ENCODE measurements around the gene ITFG1. TPM values are rescaled to one million over a fixed set of nuclear protein-coding genes. Genes with fewer than 3 reads are reported as not detected.
"Not testable (repeated sequence)": the region's sequence is repeated elsewhere in the genome, so short reads cannot be mapped to it uniquely, and the experiment has no call there.

Gene ITFG1
- polyA plus RNA-seq, 1 donor, result 56.4 TPM

DNA sequence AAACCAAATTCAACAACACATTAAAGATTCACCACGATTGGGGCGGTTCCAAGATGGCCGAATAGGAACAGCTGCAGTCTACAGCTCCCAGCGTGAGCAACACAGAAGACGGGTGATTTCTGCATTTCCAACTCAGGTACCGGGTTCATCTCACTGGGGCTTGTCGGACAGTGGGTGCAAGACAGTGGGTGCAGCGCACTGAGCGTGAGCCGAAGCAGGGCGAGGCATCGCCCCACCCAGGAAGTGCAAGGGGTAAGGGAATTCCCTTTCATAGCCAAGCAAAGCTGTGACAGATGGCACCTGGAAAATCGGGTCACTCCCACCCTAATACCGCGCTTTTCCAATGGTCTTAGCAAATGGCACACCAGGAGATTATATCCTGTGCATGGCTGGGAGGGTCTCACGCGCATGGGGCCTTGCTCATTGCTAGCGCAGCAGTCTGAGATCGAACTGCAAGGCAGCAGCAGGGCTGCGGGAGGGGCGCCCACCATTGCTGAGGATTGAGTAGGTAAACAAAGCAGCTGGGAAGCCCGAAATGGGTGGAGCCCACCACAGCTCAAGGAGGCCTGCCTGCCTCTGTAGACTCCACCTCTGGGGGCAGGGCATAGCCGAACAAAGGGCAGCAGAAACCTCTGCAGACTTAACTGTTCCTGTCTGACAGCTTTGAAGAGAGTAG, 113.7 kb downstream of the ITFG1 start:
- H3K4me1 ChIP-seq (ENCODE audit: control insufficient read depth, insufficient read depth, low read length); H3K36me3 ChIP-seq (ENCODE audit: control insufficient read depth, insufficient read depth, low read length); H3K27me3 ChIP-seq (ENCODE audit: control insufficient read depth, insufficient read depth, low read length); H3K9me3 ChIP-seq (ENCODE audit: control insufficient read depth, low read depth, low read length); DNase-seq; H3K4me3 ChIP-seq (ENCODE audit: low read length); H3K27ac ChIP-seq (ENCODE audit: low read length): not testable (repeated sequence)
- WGBS (ENCODE audit: insufficient coverage, low lambda C conversion rate), result no CpG with 5 or more reads among the region's 23 CpGs

DNA sequence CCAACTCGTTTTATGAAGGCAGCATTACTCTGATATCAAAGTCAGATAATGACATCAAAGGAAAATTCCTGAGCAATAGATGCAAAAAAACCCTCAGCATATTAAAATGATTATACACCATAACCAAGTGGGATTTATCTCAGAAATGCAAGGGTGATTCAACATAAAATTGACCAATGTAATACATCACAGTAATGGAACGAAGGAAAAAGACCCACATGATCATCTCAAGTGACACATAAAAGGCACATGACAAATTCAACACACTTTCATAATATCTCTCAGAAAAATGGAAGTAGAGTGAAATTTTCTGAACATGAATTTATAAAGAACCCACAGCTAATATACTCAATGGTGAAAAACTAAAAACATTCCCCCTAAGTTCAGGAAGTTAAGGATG, 118.8 kb downstream of the ITFG1 start:
- peaks cover 5% of the 10 kb centered on the region for H3K9me3 ChIP-seq (ENCODE audit: control insufficient read depth, low read depth, low read length)
- H3K4me3 ChIP-seq (ENCODE audit: low read length), result no peak overlapping the region
- no peak overlapping the region for H3K27ac ChIP-seq (ENCODE audit: low read length)
- WGBS (ENCODE audit: insufficient coverage, low lambda C conversion rate), result no CpG with 5 or more reads among the region's 2 CpGs
- H3K27me3 ChIP-seq (ENCODE audit: control insufficient read depth, insufficient read depth, low read length), result no peaks in the 10 kb centered on the region
- H3K4me1 ChIP-seq (ENCODE audit: control insufficient read depth, insufficient read depth, low read length), result no peaks in the 10 kb centered on the region
- no peak for DNase-seq
- H3K36me3 ChIP-seq (ENCODE audit: control insufficient read depth, insufficient read depth, low read length), result peaks cover 3% of the 10 kb centered on the region

DNA sequence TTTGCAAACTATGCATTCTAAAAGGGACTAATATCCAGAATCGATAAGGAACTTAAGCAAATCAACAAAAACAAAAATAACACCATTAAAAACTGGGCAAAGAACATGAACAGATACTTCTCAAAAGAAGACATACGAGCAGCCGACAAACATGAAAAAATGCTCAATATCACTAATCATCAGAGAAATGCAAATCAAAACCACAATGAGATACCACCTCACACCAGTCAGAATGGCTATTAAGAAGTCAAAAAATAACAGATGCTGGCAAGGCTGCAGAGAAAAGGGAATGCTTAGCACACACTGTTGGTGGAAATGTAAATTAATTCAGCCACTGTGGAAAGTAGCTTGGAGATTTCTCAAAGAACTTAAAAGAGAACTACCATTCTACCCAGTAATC, 130.3 kb downstream of the ITFG1 start:
- not testable (repeated sequence) for H3K9me3 ChIP-seq (ENCODE audit: control insufficient read depth, low read depth, low read length); DNase-seq; H3K4me3 ChIP-seq (ENCODE audit: low read length); H3K4me1 ChIP-seq (ENCODE audit: control insufficient read depth, insufficient read depth, low read length); H3K36me3 ChIP-seq (ENCODE audit: control insufficient read depth, insufficient read depth, low read length); H3K27ac ChIP-seq (ENCODE audit: low read length); H3K27me3 ChIP-seq (ENCODE audit: control insufficient read depth, insufficient read depth, low read length)
- WGBS (ENCODE audit: insufficient coverage, low lambda C conversion rate), result 93% methylated on average over 3 of the region's 3 CpGs

DNA sequence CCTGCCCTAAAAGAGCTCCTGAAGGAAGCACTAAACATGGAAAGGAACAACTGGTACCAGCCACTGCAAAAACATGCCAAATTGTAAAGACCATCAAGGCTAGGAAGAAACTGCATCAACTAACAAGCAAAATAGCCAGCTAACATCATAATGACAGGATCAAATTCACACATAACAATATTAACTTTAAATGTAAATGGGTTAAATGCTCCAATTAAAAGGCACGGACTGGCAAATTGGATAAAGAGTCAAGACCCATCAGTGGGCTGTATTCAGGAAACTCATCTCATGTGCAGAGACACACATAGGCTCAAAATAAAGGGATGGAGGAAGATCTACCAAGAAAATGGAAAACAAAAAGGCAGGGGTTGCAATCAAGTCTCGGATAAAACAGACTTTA, 136.6 kb downstream of the ITFG1 start:
- not testable (repeated sequence) for H3K36me3 ChIP-seq (ENCODE audit: control insufficient read depth, insufficient read depth, low read length); H3K27me3 ChIP-seq (ENCODE audit: control insufficient read depth, insufficient read depth, low read length); H3K9me3 ChIP-seq (ENCODE audit: control insufficient read depth, low read depth, low read length); DNase-seq; H3K4me3 ChIP-seq (ENCODE audit: low read length); H3K4me1 ChIP-seq (ENCODE audit: control insufficient read depth, insufficient read depth, low read length); H3K27ac ChIP-seq (ENCODE audit: low read length)
- 100% methylated on average over 1 of the region's 2 CpGs for WGBS (ENCODE audit: insufficient coverage, low lambda C conversion rate)

DNA sequence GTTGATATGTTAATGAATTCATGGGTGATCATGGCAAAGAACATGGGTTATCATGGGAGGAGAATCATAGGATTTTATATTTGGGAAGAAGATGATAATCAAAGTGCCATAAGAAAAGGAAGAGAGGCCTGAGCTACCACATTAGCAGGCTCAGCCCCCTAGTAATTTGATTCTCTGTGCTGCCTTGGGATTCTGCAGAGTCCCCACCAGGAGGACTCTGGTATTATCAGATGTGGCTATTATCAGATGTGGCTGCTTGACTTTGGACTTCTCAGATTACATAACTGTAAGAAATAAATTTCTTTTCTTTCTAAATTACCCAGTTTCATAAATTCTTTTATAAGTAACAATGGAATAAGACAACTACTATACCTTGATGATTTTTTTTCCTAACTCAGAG, 137.6 kb downstream of the ITFG1 start:
- Histone ChIP-seq H3K27me3 (ENCODE audit: control insufficient read depth, insufficient read depth, low read length) (no peaks in the 10 kb centered on the region), H3K9me3 (ENCODE audit: control insufficient read depth, low read depth, low read length) (no peaks in the 10 kb centered on the region), H3K27ac (ENCODE audit: low read length) (no peak overlapping the region), H3K36me3 (ENCODE audit: control insufficient read depth, insufficient read depth, low read length) (no peaks in the 10 kb centered on the region), H3K4me3 (ENCODE audit: low read length) (no peak overlapping the region), H3K4me1 (ENCODE audit: control insufficient read depth, insufficient read depth, low read length) (no peaks in the 10 kb centered on the region)
- DNase-seq, result no peak

DNA sequence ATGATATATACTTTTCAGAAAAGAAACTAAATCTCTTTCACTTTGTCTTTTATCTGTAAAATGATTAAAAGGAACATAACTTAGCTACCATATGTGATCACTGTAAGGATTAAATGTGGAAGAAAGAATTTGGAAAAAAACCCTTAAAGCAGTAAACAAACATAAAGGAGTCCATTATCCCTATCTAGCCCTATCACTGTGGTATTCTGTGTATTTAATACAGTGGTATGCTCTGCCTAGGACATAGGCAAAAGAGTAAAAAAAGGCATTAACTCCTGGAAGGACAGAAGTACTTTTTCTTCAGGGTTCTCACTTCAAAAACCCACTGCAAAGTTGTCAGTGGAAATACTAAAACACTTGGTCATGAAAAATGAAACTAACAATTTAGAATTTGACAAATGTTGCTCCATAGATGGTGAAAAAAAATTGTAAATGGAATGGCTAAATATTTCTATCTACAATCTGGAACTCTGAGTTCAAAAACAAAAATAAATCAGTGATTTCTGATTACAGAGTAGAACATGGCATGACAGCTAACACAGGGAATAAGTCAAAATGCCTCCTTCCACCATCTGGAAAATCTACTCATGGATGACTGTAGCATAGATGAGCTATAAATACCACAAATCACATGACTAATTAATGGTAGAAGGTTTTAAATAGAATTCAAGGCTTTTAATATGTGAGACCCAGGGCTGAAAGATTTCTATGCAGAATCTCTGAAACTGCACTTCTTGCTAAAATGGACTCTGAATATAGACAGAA, 140.1 kb downstream of the ITFG1 start:
- DNase-seq, result no peak
- no peaks in the 10 kb centered on the region for H3K36me3 ChIP-seq (ENCODE audit: control insufficient read depth, insufficient read depth, low read length)
- H3K9me3 ChIP-seq (ENCODE audit: control insufficient read depth, low read depth, low read length), result no peaks in the 10 kb centered on the region
- no peaks in the 10 kb centered on the region for H3K27me3 ChIP-seq (ENCODE audit: control insufficient read depth, insufficient read depth, low read length)
- no peak overlapping the region for H3K4me3 ChIP-seq (ENCODE audit: low read length)
- no peak overlapping the region for H3K27ac ChIP-seq (ENCODE audit: low read length)
- H3K4me1 ChIP-seq (ENCODE audit: control insufficient read depth, insufficient read depth, low read length), result no peaks in the 10 kb centered on the region

DNA sequence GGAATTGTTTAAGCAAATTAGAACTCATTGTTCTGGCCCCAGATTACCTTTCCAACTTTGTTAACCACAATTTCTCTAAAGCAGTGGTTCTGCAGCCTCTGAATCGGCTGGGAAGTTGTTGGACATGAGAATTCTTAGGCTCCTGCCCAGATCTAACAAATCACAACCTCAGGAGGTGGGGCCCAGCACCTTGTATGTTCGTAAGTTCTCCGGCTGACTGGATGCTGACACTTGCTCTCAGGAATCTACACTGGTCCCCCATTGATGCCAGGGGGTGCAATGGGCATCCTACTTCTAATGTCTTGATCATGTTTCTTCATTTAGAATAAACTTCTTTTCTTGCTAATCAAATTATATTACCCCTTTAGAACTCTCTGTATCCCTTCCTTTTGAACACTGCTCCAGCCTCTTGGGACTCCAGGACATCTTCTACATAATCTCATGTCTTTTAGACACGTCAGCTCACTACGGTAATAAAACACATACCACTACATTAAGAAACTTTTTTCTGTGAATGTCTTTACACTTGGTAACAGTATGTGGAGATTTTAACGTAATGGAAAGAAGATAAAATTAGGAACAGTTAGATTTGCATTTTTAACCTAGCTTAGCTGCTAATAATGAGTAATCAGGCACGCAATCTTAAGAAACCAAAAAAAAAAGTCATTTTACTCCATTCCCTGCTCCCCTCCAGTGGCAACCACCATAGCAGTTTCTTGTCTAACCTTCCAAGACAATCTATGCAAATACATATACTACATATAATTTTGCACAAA, 143.2 kb downstream of the ITFG1 start:
- H3K36me3 ChIP-seq (ENCODE audit: control insufficient read depth, insufficient read depth, low read length), result no peaks in the 10 kb centered on the region
- 93% methylated on average over 2 of the region's 7 CpGs for WGBS (ENCODE audit: insufficient coverage, low lambda C conversion rate)
- DNase-seq, result no peak
- no peak overlapping the region for H3K27ac ChIP-seq (ENCODE audit: low read length)
- no peaks in the 10 kb centered on the region for H3K9me3 ChIP-seq (ENCODE audit: control insufficient read depth, low read depth, low read length)
- no peaks in the 10 kb centered on the region for H3K27me3 ChIP-seq (ENCODE audit: control insufficient read depth, insufficient read depth, low read length)
- no peak overlapping the region for H3K4me3 ChIP-seq (ENCODE audit: low read length)
- H3K4me1 ChIP-seq (ENCODE audit: control insufficient read depth, insufficient read depth, low read length), result no peaks in the 10 kb centered on the region

DNA sequence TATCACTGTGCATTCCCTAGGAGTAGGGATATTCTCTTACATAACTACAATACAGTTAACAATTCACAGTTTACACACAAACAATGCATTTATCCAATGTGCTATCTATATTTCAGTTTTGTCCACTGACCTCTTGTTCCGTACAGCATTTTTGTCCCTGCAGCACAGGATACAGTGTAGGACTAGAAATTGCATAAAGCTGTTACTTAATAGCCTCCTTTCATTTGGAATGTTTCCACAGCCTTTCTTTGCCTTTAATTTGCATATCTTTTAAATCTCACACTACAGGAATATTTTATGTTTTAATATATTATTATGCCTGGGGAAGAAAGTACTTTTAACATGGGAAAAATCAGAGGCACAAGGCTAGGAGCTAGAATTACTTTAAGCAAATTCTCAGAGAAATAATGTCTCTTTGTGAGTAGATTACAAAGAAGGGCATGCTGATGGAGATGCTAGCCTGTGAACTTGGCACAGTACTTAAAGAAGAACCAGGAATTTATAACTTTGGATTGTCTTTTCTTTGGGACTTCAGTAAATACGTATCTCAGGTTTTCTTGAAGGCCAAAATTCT, 144.3 kb downstream of the ITFG1 start:
- no peaks in the 10 kb centered on the region for H3K27me3 ChIP-seq (ENCODE audit: control insufficient read depth, insufficient read depth, low read length)
- H3K9me3 ChIP-seq (ENCODE audit: control insufficient read depth, low read depth, low read length), result no peaks in the 10 kb centered on the region
- no peaks in the 10 kb centered on the region for H3K36me3 ChIP-seq (ENCODE audit: control insufficient read depth, insufficient read depth, low read length)
- no peaks in the 10 kb centered on the region for H3K4me1 ChIP-seq (ENCODE audit: control insufficient read depth, insufficient read depth, low read length)
- DNase-seq, result no peak
- no CpG with 5 or more reads among the region's 2 CpGs for WGBS (ENCODE audit: insufficient coverage, low lambda C conversion rate)
- no peak overlapping the region for H3K27ac ChIP-seq (ENCODE audit: low read length)
- H3K4me3 ChIP-seq (ENCODE audit: low read length), result no peak overlapping the region

DNA sequence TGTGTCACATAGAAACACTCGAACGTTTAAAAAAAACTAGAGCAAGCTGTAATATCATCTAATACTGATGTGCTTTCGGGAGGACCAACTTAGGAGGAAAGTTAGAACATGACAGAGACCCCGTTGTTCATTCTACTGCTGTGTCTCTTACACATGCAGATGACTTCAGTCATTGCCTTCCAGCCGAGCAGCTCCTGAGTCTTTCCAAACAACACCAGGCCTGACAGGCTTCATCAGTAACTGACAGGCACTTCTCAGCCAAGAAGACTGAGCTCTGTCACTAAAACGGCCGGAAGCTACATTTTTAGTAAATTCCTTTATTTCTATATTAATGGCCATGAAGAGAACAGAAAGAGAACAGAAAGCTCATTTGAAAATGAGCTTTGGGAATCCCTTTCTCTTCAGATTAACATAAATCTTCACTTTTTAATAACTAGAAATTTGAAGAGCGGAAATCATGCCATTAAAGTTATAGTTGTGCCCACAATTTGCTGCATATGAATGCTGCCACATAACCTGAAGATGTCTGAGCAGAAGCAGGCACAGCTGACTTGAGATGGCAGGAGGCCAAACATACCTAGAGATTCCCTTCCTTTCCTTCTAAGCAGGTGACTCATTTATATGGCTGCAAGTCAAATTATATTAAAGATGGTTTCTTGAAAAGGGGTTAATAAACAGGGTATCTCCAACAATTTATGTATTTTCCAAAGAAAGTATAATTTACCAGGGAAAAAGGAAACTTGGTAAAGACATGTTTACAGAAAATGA, 148.9 kb downstream of the ITFG1 start:
- Histone ChIP-seq H3K36me3 (ENCODE audit: control insufficient read depth, insufficient read depth, low read length) (peaks cover 7% of the 10 kb centered on the region), H3K27ac (ENCODE audit: low read length) (no peak overlapping the region), H3K9me3 (ENCODE audit: control insufficient read depth, low read depth, low read length) (no peaks in the 10 kb centered on the region), H3K27me3 (ENCODE audit: control insufficient read depth, insufficient read depth, low read length) (no peaks in the 10 kb centered on the region), H3K4me3 (ENCODE audit: low read length) (no peak overlapping the region), H3K4me1 (ENCODE audit: control insufficient read depth, insufficient read depth, low read length) (no peaks in the 10 kb centered on the region)
- no peak for DNase-seq
- no CpG with 5 or more reads among the region's 8 CpGs for WGBS (ENCODE audit: insufficient coverage, low lambda C conversion rate)

DNA sequence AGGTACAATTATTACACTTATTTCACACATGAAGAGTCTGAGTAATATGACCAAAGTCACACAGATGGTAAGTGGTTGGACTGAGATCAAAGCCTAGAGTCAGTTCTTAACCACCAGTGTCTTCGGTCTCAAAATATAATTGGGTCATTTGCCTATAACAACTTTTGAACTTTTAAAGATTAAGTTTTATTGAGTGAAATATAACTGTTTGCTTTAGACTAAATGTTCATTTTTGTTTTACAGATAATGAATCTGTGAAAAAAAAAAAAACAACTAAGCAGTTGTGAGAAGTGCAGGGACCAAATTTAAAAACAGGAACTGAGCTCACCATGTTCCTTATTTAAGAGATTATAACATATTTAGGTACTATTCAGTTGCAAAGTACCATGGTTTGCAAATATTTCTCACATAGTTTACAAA, 150.1 kb downstream of the ITFG1 start:
- Histone ChIP-seq H3K36me3 (ENCODE audit: control insufficient read depth, insufficient read depth, low read length) (peaks cover 7% of the 10 kb centered on the region), H3K4me3 (ENCODE audit: low read length) (no peak overlapping the region), H3K27me3 (ENCODE audit: control insufficient read depth, insufficient read depth, low read length) (no peaks in the 10 kb centered on the region), H3K9me3 (ENCODE audit: control insufficient read depth, low read depth, low read length) (no peaks in the 10 kb centered on the region), H3K4me1 (ENCODE audit: control insufficient read depth, insufficient read depth, low read length) (no peaks in the 10 kb centered on the region), H3K27ac (ENCODE audit: low read length) (no peak overlapping the region)
- no peak for DNase-seq
- WGBS (ENCODE audit: insufficient coverage, low lambda C conversion rate), result 40% methylated on average over 1 of the region's 1 CpG

Data from large intestine (tissue), 3 donors.